Measurements from ENCODE around the gene DNAJC27.

The DNAJC27 gene

GRCh38 chr2:24915175-24915574 lies 56.6 kb downstream of the DNAJC27 start:
- H4K20me1 ChIP-seq (ENCODE audit: insufficient read depth, low read length): peaks cover 22% of the 10 kb centered on the region

GRCh38 chr2:24914713-24915112 lies 57.0 kb downstream of the DNAJC27 start:
- Histone ChIP-seq H2AFZ (ENCODE audit: low read depth, low read length) (no peak overlapping the region), H3K36me3 (replicated peaks; ENCODE audit: low read depth, low read length) (peaks cover 60% of the 10 kb centered on the region), H3K4me3 (ENCODE audit: low read length) (no peak overlapping the region), H3K79me2 (ENCODE audit: low read length) (peaks cover 98% of the 10 kb centered on the region), H3K4me1 (ENCODE audit: low read length) (peaks cover 11% of the 10 kb centered on the region; the same call in 1 of the 2 replicates), H3K4me2 (ENCODE audit: low read length) (no peak overlapping the region), H3K9ac (ENCODE audit: low read length) (no peak overlapping the region), H4K20me1 (ENCODE audit: insufficient read depth, low read length) (peaks cover 25% of the 10 kb centered on the region), H3K27me3 (ENCODE audit: low read depth, low read length) (no peaks in the 10 kb centered on the region), H3K9me3 (ENCODE audit: insufficient read depth, low read length) (no peaks in the 10 kb centered on the region), H3K27ac (ENCODE audit: low read length) (no peak overlapping the region)
- TF ChIP-seq EZH2phosphoT487 (IDR thresholded peaks at IDR 0.05; ENCODE audit: low read depth): no peak
- no peak for TF ChIP-seq CTCF (IDR thresholded peaks at IDR 0.05; ENCODE audit: low read depth, low read length)

More at GRCh38 chr2:24915175-24915574, 56.6 kb downstream of the DNAJC27 start:
- Histone ChIP-seq H3K9me3 (ENCODE audit: insufficient read depth, low read length) (no peaks in the 10 kb centered on the region), H3K27ac (ENCODE audit: low read length) (no peak overlapping the region), H3K79me2 (ENCODE audit: low read length) (peaks cover 95% of the 10 kb centered on the region), H3K36me3 (replicated peaks; ENCODE audit: low read depth, low read length) (peaks cover 56% of the 10 kb centered on the region), H3K4me3 (ENCODE audit: low read length) (no peak overlapping the region), H3K4me1 (ENCODE audit: low read length) (peaks cover 11% of the 10 kb centered on the region; the same call in 1 of the 2 replicates), H3K4me2 (ENCODE audit: low read length) (no peak overlapping the region), H2AFZ (ENCODE audit: low read depth, low read length) (no peak overlapping the region), H3K9ac (ENCODE audit: low read length) (no peak overlapping the region), H3K27me3 (ENCODE audit: low read depth, low read length) (no peaks in the 10 kb centered on the region)
- TF ChIP-seq EZH2phosphoT487 (IDR thresholded peaks at IDR 0.05; ENCODE audit: low read depth): no peak
- no peak for TF ChIP-seq CTCF (IDR thresholded peaks at IDR 0.05; ENCODE audit: low read depth, low read length)

- Histone ChIP-seq H3K4me2 (ENCODE audit: low read length) (no peak overlapping the region), H3K36me3 (replicated peaks; ENCODE audit: low read depth, low read length) (peaks cover 67% of the 10 kb centered on the region), H3K4me1 (ENCODE audit: low read length) (peaks cover 8% of the 10 kb centered on the region; the same call in 1 of the 2 replicates), H3K27ac (ENCODE audit: low read length) (no peak overlapping the region), H3K9ac (ENCODE audit: low read length) (no peak overlapping the region), H2AFZ (ENCODE audit: low read depth, low read length) (no peak overlapping the region), H3K27me3 (ENCODE audit: low read depth, low read length) (no peaks in the 10 kb centered on the region), H3K79me2 (ENCODE audit: low read length) (peaks cover 98% of the 10 kb centered on the region), H3K9me3 (ENCODE audit: insufficient read depth, low read length) (no peaks in the 10 kb centered on the region), H3K4me3 (ENCODE audit: low read length) (no peak overlapping the region), H4K20me1 (ENCODE audit: insufficient read depth, low read length) (peaks cover 32% of the 10 kb centered on the region)
- TF ChIP-seq CTCF (IDR thresholded peaks at IDR 0.05; ENCODE audit: low read depth, low read length): no peak
- TF ChIP-seq EZH2phosphoT487 (IDR thresholded peaks at IDR 0.05; ENCODE audit: low read depth): no peak
Observed at GRCh38 chr2:24913911-24914310, 57.8 kb downstream of the DNAJC27 start.

GRCh38 chr2:24912986-24913385 lies 58.8 kb downstream of the DNAJC27 start:
- Histone ChIP-seq H3K36me3 (replicated peaks; ENCODE audit: low read depth, low read length) (peaks cover 64% of the 10 kb centered on the region), H3K4me1 (ENCODE audit: low read length) (0 out of 2 replicates have a peak, but pooled peaks cover 4% of the 10 kb centered on the region), H3K79me2 (ENCODE audit: low read length) (peaks cover 96% of the 10 kb centered on the region), H3K9me3 (ENCODE audit: insufficient read depth, low read length) (no peaks in the 10 kb centered on the region), H3K4me2 (ENCODE audit: low read length) (no peak overlapping the region), H3K9ac (ENCODE audit: low read length) (no peak overlapping the region), H2AFZ (ENCODE audit: low read depth, low read length) (no peak overlapping the region), H3K4me3 (ENCODE audit: low read length) (no peak overlapping the region), H3K27me3 (ENCODE audit: low read depth, low read length) (no peaks in the 10 kb centered on the region), H4K20me1 (ENCODE audit: insufficient read depth, low read length) (peaks cover 38% of the 10 kb centered on the region), H3K27ac (ENCODE audit: low read length) (no peak overlapping the region)
- TF ChIP-seq EZH2phosphoT487 (IDR thresholded peaks at IDR 0.05; ENCODE audit: low read depth) (no peak), CTCF (IDR thresholded peaks at IDR 0.05; ENCODE audit: low read depth, low read length) (no peak)
